ENCODE results near the gene KRTAP1-1. TPM values are rescaled to one million over a fixed set of nuclear protein-coding genes. Genes with fewer than 3 reads are reported as not detected.
"Not testable (repeated sequence)": the region's sequence is repeated elsewhere in the genome, so short reads cannot be mapped to it uniquely, and the experiment has no call there.

The KRTAP1-1 gene
- total and polyA plus RNA-seq, 7 donors, result not detected

DNA sequence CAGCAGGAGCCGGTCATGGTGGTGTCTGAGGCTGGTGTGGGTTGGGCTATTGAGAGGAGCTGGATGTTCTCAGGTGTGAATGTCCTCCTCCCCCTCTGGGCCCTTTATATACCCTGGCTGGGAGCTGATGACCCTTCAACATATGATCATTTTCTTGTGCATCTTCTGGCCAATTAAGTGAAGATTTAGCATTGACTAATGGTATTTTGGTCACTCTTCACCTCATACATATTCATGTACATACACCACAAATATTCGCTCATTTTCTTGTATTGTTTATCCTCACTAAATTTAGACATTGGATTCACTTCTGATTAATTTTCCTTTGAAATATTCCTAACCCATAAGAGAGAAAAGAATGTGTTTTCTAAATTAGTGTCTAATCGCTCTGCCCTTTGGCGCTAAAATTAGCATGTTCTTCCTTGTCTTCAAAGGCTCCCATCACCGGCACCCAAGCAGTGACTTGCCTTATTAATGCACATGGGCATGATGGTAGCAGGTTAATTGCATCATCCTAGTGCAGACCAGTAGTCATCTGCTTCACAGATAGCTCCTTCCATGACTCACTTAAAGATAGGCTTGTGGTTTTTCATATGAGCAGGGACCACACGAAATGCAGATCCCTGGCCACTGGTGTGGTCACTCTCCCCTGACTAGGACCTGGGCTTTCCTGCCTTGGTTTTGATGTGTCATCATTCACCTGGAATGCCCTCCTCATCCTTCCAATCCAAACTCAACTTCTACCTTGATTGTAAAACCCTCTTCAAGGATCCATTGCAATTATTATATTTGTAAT, 24.8 kb upstream of the KRTAP1-1 start, which contains the start of gene KRTAP2-4:
Gene KRTAP2-4 (minus strand): TSS at position 51 of the 796 bp plus-strand sequence. CDS start 34 bp downstream, at position 17.
- H3K4me3 ChIP-seq, result no peak within 1 kb of the TSS
- ATAC-seq (no peak), DNase-seq (no peak)
- no peaks in the 10 kb centered on the region for H3K4me1 ChIP-seq
- no peaks in the 10 kb centered on the region for H3K36me3 ChIP-seq (ENCODE audit: insufficient read depth in 1 of 2, low read depth in 1 of 2)
- no peak within 1 kb of the TSS for H3K27ac ChIP-seq
- TF ChIP-seq CTCF (IDR thresholded peaks at IDR 0.05), result no peak
- intact Hi-C loops (cut with DNase I), result no loop called here
- WGBS, 3 donors, result 88 to 95% (median 92%) methylated on average over 5 to 6 of the region's 6 CpGs
- H3K27me3 ChIP-seq (ENCODE audit: insufficient read depth in 3 of 3, low read length in 2 of 3), result peaks cover 0 to 1% (median 1%) of the 10 kb centered on the region in 3 donors
- no peaks in the 10 kb centered on the region for H3K9me3 ChIP-seq

DNA sequence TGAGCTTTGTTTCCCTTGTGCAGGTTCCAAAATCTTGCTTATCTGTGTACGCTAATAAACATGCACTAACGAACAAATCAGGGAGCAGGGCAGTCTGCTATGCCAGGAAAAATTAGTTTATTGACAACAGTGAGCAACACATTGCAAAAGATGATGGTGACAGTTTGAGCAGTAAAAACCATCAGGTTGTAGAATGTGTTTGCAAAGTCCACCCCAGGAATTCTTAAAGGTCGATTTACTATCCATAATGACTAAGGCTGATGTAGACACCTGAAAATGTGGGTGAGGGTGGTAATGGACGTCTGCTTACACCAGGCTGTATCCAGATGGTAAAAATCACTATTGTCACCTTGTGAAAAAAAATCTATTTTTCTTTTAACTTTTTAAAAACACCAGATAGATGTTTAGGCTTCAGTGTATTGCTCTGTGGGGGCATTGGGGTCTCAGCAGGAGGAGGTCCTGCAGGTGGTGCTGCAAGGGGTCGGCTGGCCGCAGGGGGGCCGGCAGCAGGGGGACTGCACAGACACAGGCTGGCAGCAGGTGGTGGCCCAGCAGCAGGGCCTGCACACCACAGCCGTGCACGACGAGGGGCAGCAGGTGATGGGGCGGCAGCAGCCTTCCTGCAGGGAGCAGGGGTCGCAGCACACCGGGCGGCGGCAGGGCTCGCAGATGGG, 23.9 kb upstream of the KRTAP1-1 start:
- ATAC-seq; H3K27ac ChIP-seq; H3K36me3 ChIP-seq (ENCODE audit: insufficient read depth in 1 of 2, low read depth in 1 of 2); H3K9me3 ChIP-seq; intact Hi-C loops (cut with DNase I); H3K4me3 ChIP-seq; H3K27me3 ChIP-seq (ENCODE audit: insufficient read depth in 3 of 3, low read length in 2 of 3); H3K4me1 ChIP-seq; DNase-seq: not testable (repeated sequence)
- WGBS, 3 donors, result 62 to 78% (median 76%) methylated on average over 4 to 7 of the region's 16 CpGs

GRCh38 chr17:41064301-41064700, 23.1 kb upstream of the KRTAP1-1 start:
- DNase-seq (no peak), ATAC-seq (no peak)
- Histone ChIP-seq H3K4me3 (no peak overlapping the region), H3K4me1 (no peaks in the 10 kb centered on the region), H3K36me3 (ENCODE audit: insufficient read depth in 1 of 2, low read depth in 1 of 2) (no peaks in the 10 kb centered on the region), H3K9me3 (no peaks in the 10 kb centered on the region), H3K27ac (no peak overlapping the region), H3K27me3 (ENCODE audit: insufficient read depth in 3 of 3, low read length in 2 of 3) (peaks cover 0 to 11% (median 1%) of the 10 kb centered on the region in 3 donors)
- intact Hi-C loops (cut with DNase I), result no loop called here
- no peak for TF ChIP-seq CTCF (IDR thresholded peaks at IDR 0.05)
- 44 to 62% (median 56%) methylated on average over 1 of the region's 1 CpG for WGBS, 3 donors

GRCh38 chr17:41063449-41063848, 22.2 kb upstream of the KRTAP1-1 start:
- DNase-seq (no peak), ATAC-seq (no peak)
- Histone ChIP-seq H3K4me3 (no peak overlapping the region), H3K27me3 (ENCODE audit: insufficient read depth in 3 of 3, low read length in 2 of 3) (peaks cover 0 to 18% (median 1%) of the 10 kb centered on the region in 3 donors), H3K36me3 (ENCODE audit: insufficient read depth in 1 of 2, low read depth in 1 of 2) (no peaks in the 10 kb centered on the region), H3K27ac (no peak overlapping the region), H3K4me1 (no peaks in the 10 kb centered on the region), H3K9me3 (no peaks in the 10 kb centered on the region)
- WGBS, 3 donors, result 83 to 88% (median 87%) methylated on average over 4 of the region's 4 CpGs
- intact Hi-C loops (cut with DNase I), result no loop called here
- TF ChIP-seq CTCF (IDR thresholded peaks at IDR 0.05), result no peak

GRCh38 chr17:41061964-41062363, 20.7 kb upstream of the KRTAP1-1 start:
- 65 to 77% (median 67%) methylated on average over 1 of the region's 1 CpG for WGBS, 3 donors
- TF ChIP-seq CTCF (IDR thresholded peaks at IDR 0.05), result no peak
- intact Hi-C loops (cut with DNase I), result no loop called here
- Histone ChIP-seq H3K4me1 (no peaks in the 10 kb centered on the region), H3K27me3 (ENCODE audit: insufficient read depth in 3 of 3, low read length in 2 of 3) (peaks cover 0 to 31% (median 1%) of the 10 kb centered on the region in 3 donors), H3K36me3 (ENCODE audit: insufficient read depth in 1 of 2, low read depth in 1 of 2) (no peaks in the 10 kb centered on the region), H3K9me3 (peaks cover 4% of the 10 kb centered on the region), H3K4me3 (no peak overlapping the region), H3K27ac (no peak overlapping the region)
- ATAC-seq (no peak), DNase-seq (no peak)
